ENCODE results near the gene MYZAP. TPM values are rescaled to one million over a fixed set of nuclear protein-coding genes. Genes with fewer than 3 reads are reported as not detected.

The MYZAP gene
- total RNA-seq, 1 experiment from 2014 or later = 0.63 TPM

GRCh38 chr15:57555270-57555669 lies 36.4 kb upstream of the MYZAP start:
- H3K9me3 Mint-ChIP-seq = no peaks in the 10 kb centered on the region; a peak in 1 of 5 replicates
- H2BK12ac ChIP-seq (ENCODE audit: insufficient read length, low read depth, low read length) = no peak overlapping the region
- no peak overlapping the region for H3K4me3 Mint-ChIP-seq
- H3K27ac Mint-ChIP-seq = peak overlapping the region in 1 of 3 experiments; percentile 31; a peak in 1 of 7 replicates
- H3K9me3 ChIP-seq (ENCODE audit: control insufficient read depth, low read depth, low read length) = no peaks in the 10 kb centered on the region
- no peak overlapping the region for H3K14ac ChIP-seq (ENCODE audit: insufficient read depth, low read length)
- H3K27me3 ChIP-seq (ENCODE audit: insufficient read depth, low read length) = no peaks in the 10 kb centered on the region
- no peak overlapping the region for H3K4me2 ChIP-seq (ENCODE audit: insufficient read depth, insufficient read length, low read length)
- no peaks in the 10 kb centered on the region for H4K20me1 ChIP-seq (ENCODE audit: control insufficient read depth, insufficient read depth, insufficient read length)
- no peak overlapping the region for H3K27ac ChIP-seq (ENCODE audit: insufficient read length, low read depth, low read length)
- H4K91ac ChIP-seq (ENCODE audit: insufficient read length, low read depth, low read length) = no peak overlapping the region
- H3K9ac ChIP-seq (ENCODE audit: extremely low read depth, insufficient read length, low read length) = no peak overlapping the region
- no CpG with 5 or more reads among the region's 3 CpGs for WGBS (ENCODE audit: extremely low coverage, insufficient read length, low lambda C conversion rate)
- no peak overlapping the region for H2BK120ac ChIP-seq (ENCODE audit: low read depth, low read length, poor library complexity, severe bottlenecking)
- no peaks in the 10 kb centered on the region for H3K79me1 ChIP-seq (ENCODE audit: insufficient read depth, low read depth, low read length, poor library complexity, severe bottlenecking)
- H4K5ac ChIP-seq (ENCODE audit: insufficient read length, low read depth, low read length) = no peak overlapping the region
- H2BK15ac ChIP-seq (ENCODE audit: low read depth, low read length) = no peak overlapping the region
- peaks cover 37 to 39% of the 10 kb centered on the region in 2 experiments for H3K4me1 Mint-ChIP-seq
- H2AFZ ChIP-seq (ENCODE audit: low read length) = no peak overlapping the region
- H3T11ph ChIP-seq (ENCODE audit: low read length) = no peak overlapping the region
- H3K36me3 Mint-ChIP-seq (ENCODE audit: insufficient read depth in 1 of 3, low read depth in 3 of 3) = peaks cover 4 to 15% (median 12%) of the 10 kb centered on the region in 3 experiments; a peak in 5 of 7 replicates
- H3K23me2 ChIP-seq (ENCODE audit: insufficient read length, low read depth, low read length, poor library complexity, severe bottlenecking) = no peaks in the 10 kb centered on the region
- H2AK5ac ChIP-seq (ENCODE audit: insufficient read length, low read length) = no peak overlapping the region
- H3K4ac ChIP-seq (ENCODE audit: low read depth, low read length) = no peak overlapping the region
- no peak for DNase-seq
- H3K79me2 ChIP-seq (ENCODE audit: insufficient read depth, low read length) = no peaks in the 10 kb centered on the region
- no peak overlapping the region for H4K8ac ChIP-seq (replicated peaks; ENCODE audit: insufficient read length, low read depth, low read length)
- no peaks in the 10 kb centered on the region for H3K27me3 Mint-ChIP-seq (ENCODE audit: low read depth)
- peak overlapping the region; percentile 25 for H3K18ac ChIP-seq (ENCODE audit: insufficient read length, low read depth, low read length)
- H2BK5ac ChIP-seq (ENCODE audit: insufficient read length, low read length) = no peak overlapping the region
- no peak for TF ChIP-seq CTCF (conservative IDR thresholded peaks at IDR 0.05)
- H2BK20ac ChIP-seq (ENCODE audit: low read depth, low read length, poor library complexity, severe bottlenecking) = no peak overlapping the region
- peaks cover 6% of the 10 kb centered on the region; the same call in 1 of the 2 replicates for H3K4me1 ChIP-seq (ENCODE audit: insufficient read depth, low read length)
- H3K23ac ChIP-seq (ENCODE audit: insufficient read length, low read depth, low read length) = no peak overlapping the region
- H3K56ac ChIP-seq (ENCODE audit: insufficient read length, low read depth, low read length) = no peak overlapping the region
